CD4-positive, alpha-beta T cell (primary cell): ENCODE data around the gene PARVB. TPM values are rescaled to one million over a fixed set of nuclear protein-coding genes. Genes with fewer than 3 reads are reported as not detected.

Source experiments
- ATAC-seq: fragments of 200-7000 bp; cut with Tn5 transposase; one replicate; pipeline ENCODE4 v1.10.0; 2022; ENCODE audit warnings: mild to moderate bottlenecking; ENCODE audit not compliant: poor library complexity
- CTCF ChIA-PET: fragments of 350-600 bp; sonication (Branson Sonifier 250); formaldehyde crosslinking; loops from one replicate; lab custom pipeline; 2021; ENCODE audit warnings: antibody characterized with exemption, inconsistent platforms; lab: Charles Lee
- POLR2A ChIA-PET: fragments of 350-600 bp; sonication (Branson Sonifier 250); formaldehyde crosslinking; loops from one replicate; lab custom pipeline; 2021; ENCODE audit warnings: antibody characterized with exemption, inconsistent platforms; lab: Charles Lee
- DNase-seq, 14 experiments: peaks; one replicate each; pipeline ENCODE4 v3.0.0-alpha.2; 2013 to 2020; ENCODE audit warnings: mixed read lengths in 2 of 14
- H3K27ac ChIP-seq, 2 donors: one replicate each; pipeline versions ENCODE4 v1.5.1 to v1.7.0; 2013; ENCODE audit warnings: low read length in 2 of 2, low read depth in 1 of 2, mild to moderate bottlenecking in 1 of 2
- H3K27me3 ChIP-seq, 2 experiments: 1 replicate in 1 of 2; 2 replicates in 1 of 2; pipeline versions ENCODE4 v1.6.1 to v1.7.0; 2013; ENCODE audit warnings: low read length in 2 of 2, control low read depth in 1 of 2, mild to moderate bottlenecking in 1 of 2, moderate library complexity in 1 of 2; ENCODE audit not compliant: insufficient read depth in 2 of 2, control insufficient read depth in 1 of 2
- H3K36me3 ChIP-seq: one replicate; pipeline ENCODE4 v1.6.1; 2013; ENCODE audit warnings: low read length, control low read depth; ENCODE audit not compliant: insufficient read depth
- H3K4me1 ChIP-seq: one replicate; pipeline ENCODE4 v1.6.1; 2013; ENCODE audit warnings: low read length, control low read depth; ENCODE audit not compliant: insufficient read depth
- H3K4me3 ChIP-seq: one replicate; pipeline ENCODE4 v1.5.1; 2013; ENCODE audit warnings: mild to moderate bottlenecking, low read length, moderate library complexity
- H3K9me3 ChIP-seq, 2 experiments: 1 replicate in 1 of 2; 2 replicates in 1 of 2; pipeline versions ENCODE4 v1.6.1 to v1.7.0; 2013; ENCODE audit warnings: low read length in 2 of 2, mild to moderate bottlenecking in 2 of 2, control low read depth in 1 of 2, moderate library complexity in 1 of 2; ENCODE audit not compliant: control insufficient read depth in 1 of 2, insufficient read depth in 1 of 2
- H3K27ac Mint-ChIP-seq: one replicate; pipeline ENCODE4 v1.8.0; 2020; ENCODE audit warnings: mixed read lengths
- H3K27me3 Mint-ChIP-seq: one replicate; pipeline ENCODE4 v1.8.0; 2021; ENCODE audit warnings: mixed read lengths
- H3K36me3 Mint-ChIP-seq: one replicate; pipeline ENCODE4 v1.8.0; 2021; ENCODE audit warnings: low read depth, mixed read lengths
- H3K4me1 Mint-ChIP-seq: one replicate; pipeline ENCODE4 v1.8.0; 2021; ENCODE audit warnings: low read depth, mixed read lengths
- H3K4me3 Mint-ChIP-seq: one replicate; pipeline ENCODE4 v1.8.0; 2020; ENCODE audit warnings: mild to moderate bottlenecking, mixed read lengths
- H3K9me3 Mint-ChIP-seq: one replicate; pipeline ENCODE4 v1.8.0; 2020; ENCODE audit warnings: mixed read lengths
- intact Hi-C, 2 experiments: fragments of 100-400 bp; cut with DNase I in 1 of 2; cut with micrococcal nuclease in 1 of 2; formaldehyde crosslinking; loops; one replicate each; pipeline versions ENCODE4 v1.15.1 to v1.9.0; 2023 to 2025; cut with DNase I, micrococcal nuclease
- total RNA-seq, 174 experiments: library from RNA in 2 of 174; stranded (reverse) in 2 of 174; gene quantifications; one replicate each; pipeline ENCODE4 v1.2.3 and lab custom pipeline; 2021 to 2026
- TF ChIP-seq, protein P1 (sequence below): fragments of 200-600 bp; IDR thresholded peaks from one replicate; pipeline ENCODE4 v1.8.0; 2022; ENCODE audit warnings: antibody characterized with exemption, mild to moderate bottlenecking

The PARVB gene
- total RNA-seq, 2 experiments from 2014 or later: 6.2 to 6.4 TPM

DNA sequence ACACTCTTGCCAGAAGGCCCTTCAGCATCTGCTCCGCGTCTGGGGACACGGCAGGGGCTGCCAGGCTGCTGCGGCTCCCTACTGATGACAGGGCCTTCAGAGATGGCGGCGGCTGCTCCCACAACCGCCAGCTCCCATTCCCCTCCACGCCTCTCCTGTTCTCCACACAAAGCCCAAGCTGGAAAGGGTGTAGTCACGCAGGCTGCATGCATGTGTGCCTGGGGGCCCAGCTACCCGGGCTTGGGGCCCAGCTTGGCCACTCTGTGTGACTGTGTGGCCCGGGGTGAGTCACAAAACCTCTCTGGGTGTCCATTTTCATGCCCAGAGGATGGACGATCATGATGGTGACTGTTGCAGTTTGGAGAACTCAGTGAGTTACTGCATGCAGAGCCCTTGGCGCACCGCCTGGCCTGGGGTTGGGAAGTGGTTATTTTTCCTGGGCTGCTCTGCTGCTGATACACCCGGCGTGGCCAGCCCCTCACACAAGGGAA is 31.7 kb upstream of the PARVB start:
- Histone ChIP-seq H3K27me3 (no peaks in the 10 kb centered on the region), H3K27ac (no peak overlapping the region), H3K9me3 (no peaks in the 10 kb centered on the region), H3K4me3 (no peak overlapping the region), H3K36me3 (peaks cover 80% of the 10 kb centered on the region), H3K4me1 (peaks cover 29% of the 10 kb centered on the region)
- no peak overlapping the region for H3K4me3 Mint-ChIP-seq
- CTCF ChIA-PET: interaction anchor here (1.2 to 2.2 kb wide), 5 partner anchors 93 to 692 kb away, joined by 3 to 24 read pairs (median 10); partner anchors contain the start of gene PARVG
- no peaks in the 10 kb centered on the region for H3K9me3 Mint-ChIP-seq
- no peak overlapping the region for H3K27ac Mint-ChIP-seq
- TF ChIP-seq, protein P1, sequence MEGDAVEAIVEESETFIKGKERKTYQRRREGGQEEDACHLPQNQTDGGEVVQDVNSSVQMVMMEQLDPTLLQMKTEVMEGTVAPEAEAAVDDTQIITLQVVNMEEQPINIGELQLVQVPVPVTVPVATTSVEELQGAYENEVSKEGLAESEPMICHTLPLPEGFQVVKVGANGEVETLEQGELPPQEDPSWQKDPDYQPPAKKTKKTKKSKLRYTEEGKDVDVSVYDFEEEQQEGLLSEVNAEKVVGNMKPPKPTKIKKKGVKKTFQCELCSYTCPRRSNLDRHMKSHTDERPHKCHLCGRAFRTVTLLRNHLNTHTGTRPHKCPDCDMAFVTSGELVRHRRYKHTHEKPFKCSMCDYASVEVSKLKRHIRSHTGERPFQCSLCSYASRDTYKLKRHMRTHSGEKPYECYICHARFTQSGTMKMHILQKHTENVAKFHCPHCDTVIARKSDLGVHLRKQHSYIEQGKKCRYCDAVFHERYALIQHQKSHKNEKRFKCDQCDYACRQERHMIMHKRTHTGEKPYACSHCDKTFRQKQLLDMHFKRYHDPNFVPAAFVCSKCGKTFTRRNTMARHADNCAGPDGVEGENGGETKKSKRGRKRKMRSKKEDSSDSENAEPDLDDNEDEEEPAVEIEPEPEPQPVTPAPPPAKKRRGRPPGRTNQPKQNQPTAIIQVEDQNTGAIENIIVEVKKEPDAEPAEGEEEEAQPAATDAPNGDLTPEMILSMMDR: no peak
- no peak for ATAC-seq
- H3K4me1 Mint-ChIP-seq: peaks cover 35% of the 10 kb centered on the region
- DNase-seq: no peak
- POLR2A ChIA-PET: interaction anchor here (1.0 to 1.2 kb wide), 2 partner anchors 189 to 692 kb away, joined by 3 to 4 read pairs; partner anchors contain the start of gene PARVG
- H3K36me3 Mint-ChIP-seq: peaks cover 86% of the 10 kb centered on the region
- intact Hi-C loops: loop anchor here (2.0 to 10.0 kb wide), 6 partner anchors 88 to 744 kb away; partner anchors contain the start of gene PARVG (in 1 of the 2)
- no peaks in the 10 kb centered on the region for H3K27me3 Mint-ChIP-seq

DNA sequence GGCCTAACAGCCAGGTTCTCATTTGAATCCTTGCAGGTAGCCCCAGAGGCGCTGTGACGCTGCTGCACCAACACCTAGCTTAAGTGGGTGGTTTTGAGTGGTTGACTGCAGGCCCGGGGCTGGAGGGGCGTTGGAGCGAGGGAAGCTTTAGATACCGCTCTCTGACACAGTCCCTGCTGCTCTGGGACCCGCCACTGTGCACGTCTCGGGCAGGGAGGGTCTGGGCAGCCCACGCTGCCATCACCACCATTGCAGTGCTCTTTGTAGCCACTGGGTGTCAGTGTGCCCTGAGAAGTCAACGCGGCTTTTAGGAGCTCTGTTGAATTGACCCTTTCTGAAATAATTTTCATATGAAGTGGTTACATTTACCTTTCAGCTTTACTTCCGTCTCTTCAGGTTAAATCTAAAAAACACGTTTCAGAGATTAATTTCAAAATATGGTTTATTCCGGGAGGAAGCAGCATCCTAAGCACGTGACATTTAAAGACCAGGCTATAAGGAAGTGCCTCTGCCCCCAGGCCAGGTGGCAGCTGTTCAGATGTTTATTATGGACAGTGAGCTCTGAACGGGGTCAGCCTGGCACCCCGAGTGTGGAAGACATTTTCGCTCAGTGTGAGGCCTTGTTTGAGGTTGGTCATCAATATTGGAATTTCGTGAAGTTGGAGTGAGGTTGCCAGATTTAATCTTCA is 30.9 kb upstream of the PARVB start:
- Mint-ChIP-seq H3K4me1 (peaks cover 35% of the 10 kb centered on the region), H3K27ac (peak overlapping the region; percentile 80), H3K27me3 (no peaks in the 10 kb centered on the region), H3K4me3 (peak overlapping the region; percentile 74), H3K36me3 (peaks cover 86% of the 10 kb centered on the region), H3K9me3 (no peaks in the 10 kb centered on the region)
- H3K4me1 ChIP-seq: peaks cover 29% of the 10 kb centered on the region
- intact Hi-C loops: loop anchor here (1.0 to 10.0 kb wide), 9 partner anchors 88 to 744 kb away; partner anchors contain the start of gene PARVG (in 1 of the 2)
- H3K36me3 ChIP-seq: peaks cover 75% of the 10 kb centered on the region
- ChIA-PET CTCF (interaction anchor here (0.5 to 2.2 kb wide), 14 partner anchors 8 to 1327 kb away, joined by 3 to 24 read pairs (median 4); partner anchors contain the start of gene PARVG), POLR2A (interaction anchor here (0.9 to 1.3 kb wide), 4 partner anchors 93 to 691 kb away, joined by 3 to 4 read pairs (median 4); partner anchors contain the start of gene PARVG)
- no peaks in the 10 kb centered on the region for H3K27me3 ChIP-seq
- no peak overlapping the region for H3K4me3 ChIP-seq
- no peaks in the 10 kb centered on the region for H3K9me3 ChIP-seq
- TF ChIP-seq, protein P1: peak; percentile 95
- DNase-seq (peak; percentile 37 to 81 (median 50)), ATAC-seq (peak; percentile 85)
- no peak overlapping the region for H3K27ac ChIP-seq

DNA sequence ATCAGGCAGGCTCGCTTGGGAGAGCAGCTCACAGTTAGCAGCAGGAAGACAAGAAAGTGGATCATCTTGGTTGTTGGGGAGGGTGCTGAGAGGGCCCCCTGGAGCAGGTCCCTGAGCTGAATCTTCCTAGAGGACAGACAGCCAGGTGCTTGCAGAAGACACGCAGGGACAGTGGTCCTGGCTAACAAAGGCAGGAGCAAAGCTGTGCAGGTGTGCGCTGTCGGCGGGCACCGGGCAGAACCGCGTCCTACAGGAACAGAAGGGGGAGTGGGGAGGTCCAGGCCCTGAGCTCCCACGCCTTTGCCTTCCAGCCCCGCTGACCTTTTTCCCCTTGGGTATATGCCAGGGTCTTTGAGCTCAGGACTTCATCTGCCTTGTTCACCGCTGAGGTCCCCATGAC is 30.1 kb upstream of the PARVB start:
- POLR2A ChIA-PET: interaction anchor here (1.3 kb wide), 1 partner anchor 92 kb away, joined by 4 read pairs; no protein-coding TSS in a partner anchor
- ATAC-seq (no peak), DNase-seq (no peak)
- TF ChIP-seq, protein P1: no peak
- Mint-ChIP-seq H3K36me3 (peaks cover 86% of the 10 kb centered on the region), H3K9me3 (no peaks in the 10 kb centered on the region), H3K4me1 (peaks cover 35% of the 10 kb centered on the region), H3K4me3 (peak overlapping the region; percentile 59), H3K27ac (peak overlapping the region; percentile 89), H3K27me3 (no peaks in the 10 kb centered on the region)
- intact Hi-C loops: loop anchor here in 1 of 2 experiments (10.0 kb wide), 2 partner anchors 191 to 511 kb away; partner anchors contain the start of gene PARVG
- CTCF ChIA-PET: interaction anchor here (0.9 to 2.2 kb wide), 7 partner anchors 8 to 690 kb away, joined by 3 to 24 read pairs (median 9); partner anchors contain the start of gene PARVG
- peaks cover 75% of the 10 kb centered on the region for H3K36me3 ChIP-seq
- peaks cover 29% of the 10 kb centered on the region for H3K4me1 ChIP-seq
- H3K27me3 ChIP-seq: no peaks in the 10 kb centered on the region
- H3K27ac ChIP-seq: no peak overlapping the region
- no peaks in the 10 kb centered on the region for H3K9me3 ChIP-seq
- H3K4me3 ChIP-seq: no peak overlapping the region
